ENCODE measurements around the gene LENEP. TPM values are rescaled to one million over a fixed set of nuclear protein-coding genes. Genes with fewer than 3 reads are reported as not detected.

Gene LENEP
- total RNA-seq, 1 experiment from 2014 or later = 2.8 TPM

- no peak overlapping the region for H3T11ph ChIP-seq (ENCODE audit: low read length)
- TF ChIP-seq CTCF (conservative IDR thresholded peaks at IDR 0.05) = no peak
- no peaks in the 10 kb centered on the region for H3K27me3 ChIP-seq (ENCODE audit: insufficient read depth, low read length)
- H2BK5ac ChIP-seq (ENCODE audit: insufficient read length, low read length) = no peak overlapping the region
- H2BK12ac ChIP-seq (ENCODE audit: insufficient read length, low read depth, low read length) = no peak overlapping the region
- peaks cover 33 to 41% of the 10 kb centered on the region in 2 experiments for H3K4me1 Mint-ChIP-seq
- H3K79me2 ChIP-seq (ENCODE audit: insufficient read depth, low read length) = no peaks in the 10 kb centered on the region; the same call in 1 of the 2 replicates
- H3K18ac ChIP-seq (ENCODE audit: insufficient read length, low read depth, low read length) = no peak overlapping the region
- peaks cover 5% of the 10 kb centered on the region; the same call in 1 of the 2 replicates for H3K4me1 ChIP-seq (ENCODE audit: insufficient read depth, low read length)
- WGBS (ENCODE audit: extremely low coverage, insufficient read length, low lambda C conversion rate) = no CpG with 5 or more reads among the region's 37 CpGs
- H3K23ac ChIP-seq (ENCODE audit: insufficient read length, low read depth, low read length) = no peak overlapping the region
- H3K56ac ChIP-seq (ENCODE audit: insufficient read length, low read depth, low read length) = no peak overlapping the region
- H2BK20ac ChIP-seq (ENCODE audit: low read depth, low read length, poor library complexity, severe bottlenecking) = no peak overlapping the region
- H4K8ac ChIP-seq (replicated peaks; ENCODE audit: insufficient read length, low read depth, low read length) = no peak overlapping the region
- H2AFZ ChIP-seq (ENCODE audit: low read length) = no peak overlapping the region
- H3K4ac ChIP-seq (ENCODE audit: low read depth, low read length) = no peak overlapping the region
- no peak overlapping the region for H4K91ac ChIP-seq (ENCODE audit: insufficient read length, low read depth, low read length)
- no peaks in the 10 kb centered on the region for H4K20me1 ChIP-seq (ENCODE audit: control insufficient read depth, insufficient read depth, insufficient read length)
- peak overlapping the region; percentile 74 for H3K4me2 ChIP-seq (ENCODE audit: insufficient read depth, insufficient read length, low read length)
- H3K14ac ChIP-seq (ENCODE audit: insufficient read depth, low read length) = peak overlapping the region; percentile 32
- H3K23me2 ChIP-seq (ENCODE audit: insufficient read length, low read depth, low read length, poor library complexity, severe bottlenecking) = peaks cover 26% of the 10 kb centered on the region
- peak overlapping the region; percentile 93 to 97 for H3K4me3 Mint-ChIP-seq
- peaks cover 0 to 2% of the 10 kb centered on the region in 2 experiments; a peak in 3 of 5 replicates for H3K9me3 Mint-ChIP-seq
- H2BK120ac ChIP-seq (ENCODE audit: low read depth, low read length, poor library complexity, severe bottlenecking) = no peak overlapping the region
- H3K9me3 ChIP-seq (ENCODE audit: control insufficient read depth, low read depth, low read length) = no peaks in the 10 kb centered on the region
- DNase-seq = peak; percentile 42
- peak overlapping the region; percentile 92 to 95 (median 93); a peak in 6 of 7 replicates for H3K27ac Mint-ChIP-seq
- no peaks in the 10 kb centered on the region for H3K79me1 ChIP-seq (ENCODE audit: insufficient read depth, low read depth, low read length, poor library complexity, severe bottlenecking)
- peak overlapping the region; percentile 36 for H3K9ac ChIP-seq (ENCODE audit: extremely low read depth, insufficient read length, low read length)
- H4K5ac ChIP-seq (ENCODE audit: insufficient read length, low read depth, low read length) = no peak overlapping the region
- no peak overlapping the region for H3K27ac ChIP-seq (ENCODE audit: insufficient read length, low read depth, low read length)
- no peaks in the 10 kb centered on the region; a peak in 2 of 7 replicates for H3K36me3 Mint-ChIP-seq (ENCODE audit: insufficient read depth in 1 of 3, low read depth in 3 of 3)
- H2AK5ac ChIP-seq (ENCODE audit: insufficient read length, low read length) = no peak overlapping the region
- H3K27me3 Mint-ChIP-seq (ENCODE audit: low read depth) = no peaks in the 10 kb centered on the region
- no peak overlapping the region for H2BK15ac ChIP-seq (ENCODE audit: low read depth, low read length)
These were observed 9.9 kb downstream of the LENEP start for GRCh38 chr1:155003227-155003765.
